HepG2 (cell line): ENCODE measurements around the gene GPR25.

Experiments used
- CEBPB ChIP-seq: IDR thresholded peaks from 2 replicates; pipeline ENCODE4 v1.6.1; 2011; ENCODE audit warnings: low read depth, low read length, improper control_type of control experiment, borderline replicate concordance
- E2F2 ChIP-seq: sonication (generic); formaldehyde crosslinking; IDR thresholded peaks from 2 replicates; pipeline ENCODE4 v1.4.0; 2020; ENCODE audit warnings: missing genetic modification reagents, borderline replicate concordance
- NR2F6 ChIP-seq, 2 experiments: IDR thresholded peaks; 2 replicates each; pipeline ENCODE4 v1.6.1; 2016; ENCODE audit warnings: antibody characterized with exemption in 1 of 2, mild to moderate bottlenecking in 1 of 2
- STAT5B ChIP-seq: sonication (generic); formaldehyde crosslinking; IDR thresholded peaks from 2 replicates; pipeline ENCODE4 v1.4.0; 2020; ENCODE audit warnings: missing genetic modification reagents
- TOE1 ChIP-seq: sonication (generic); formaldehyde crosslinking; IDR thresholded peaks from 2 replicates; pipeline ENCODE4 v1.4.0; 2020; ENCODE audit warnings: mild to moderate bottlenecking, missing genetic modification reagents
- ZHX1 ChIP-seq: sonication (generic); formaldehyde crosslinking; IDR thresholded peaks from 2 replicates; pipeline ENCODE4 v1.8.1; 2022; ENCODE audit warnings: low read depth, mild to moderate bottlenecking, missing genetic modification reagents
- ZNF329 ChIP-seq: sonication (generic); formaldehyde crosslinking; IDR thresholded peaks from 2 replicates; pipeline ENCODE4 v1.9.0; 2021; ENCODE audit warnings: low read depth, mild to moderate bottlenecking, missing genetic modification reagents
- ZNF619 ChIP-seq: sonication (generic); formaldehyde crosslinking; IDR thresholded peaks from 2 replicates; pipeline ENCODE4 v1.4.0; 2020; ENCODE audit warnings: mild to moderate bottlenecking, missing genetic modification reagents
- TF ChIP-seq, protein P1 (sequence below): sonication (generic); formaldehyde crosslinking; IDR thresholded peaks from 2 replicates; pipeline ENCODE4 v1.4.0; 2020; ENCODE audit warnings: missing genetic modification reagents
- TF ChIP-seq, protein P2 (sequence below): sonication (generic); formaldehyde crosslinking; IDR thresholded peaks from 2 replicates; pipeline ENCODE4 v1.5.1; 2020; ENCODE audit warnings: mild to moderate bottlenecking, moderate library complexity, missing genetic modification reagents

DNA sequence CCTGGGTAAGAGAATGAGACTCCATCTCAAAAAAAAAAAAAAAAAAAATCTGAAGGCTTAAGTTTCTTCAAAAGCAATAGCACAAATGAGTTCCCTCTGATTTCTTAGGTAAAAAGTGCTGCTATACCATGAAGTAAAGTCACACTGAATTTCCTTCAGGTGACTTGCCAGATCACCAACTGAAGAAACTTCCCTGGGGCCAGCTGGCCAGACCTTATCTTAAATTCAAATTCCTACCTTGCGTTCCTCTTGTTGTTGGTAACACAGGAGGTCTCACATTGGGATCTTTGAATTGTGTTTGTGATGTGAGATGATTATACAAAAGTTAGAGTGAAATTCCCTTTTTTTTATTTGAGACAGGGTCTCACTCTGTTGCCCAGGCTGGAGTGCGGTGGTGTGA lies 33.7 kb downstream of the GPR25 start:
- TF ChIP-seq E2F2 (no peak), ZNF329 (CRISPR knock-in tag) (no peak), TOE1 (CRISPR knock-in tag) (no peak), ZHX1 (CRISPR knock-in tag) (no peak), STAT5B (CRISPR knock-in tag) (no peak), ZNF619 (no peak), NR2F6 (IDR thresholded peaks at IDR 0.05) (no peak), NR2F6 (CRISPR knock-in tag; IDR thresholded peaks at IDR 0.05) (no peak), CEBPB (no peak)
- TF ChIP-seq, protein P1, sequence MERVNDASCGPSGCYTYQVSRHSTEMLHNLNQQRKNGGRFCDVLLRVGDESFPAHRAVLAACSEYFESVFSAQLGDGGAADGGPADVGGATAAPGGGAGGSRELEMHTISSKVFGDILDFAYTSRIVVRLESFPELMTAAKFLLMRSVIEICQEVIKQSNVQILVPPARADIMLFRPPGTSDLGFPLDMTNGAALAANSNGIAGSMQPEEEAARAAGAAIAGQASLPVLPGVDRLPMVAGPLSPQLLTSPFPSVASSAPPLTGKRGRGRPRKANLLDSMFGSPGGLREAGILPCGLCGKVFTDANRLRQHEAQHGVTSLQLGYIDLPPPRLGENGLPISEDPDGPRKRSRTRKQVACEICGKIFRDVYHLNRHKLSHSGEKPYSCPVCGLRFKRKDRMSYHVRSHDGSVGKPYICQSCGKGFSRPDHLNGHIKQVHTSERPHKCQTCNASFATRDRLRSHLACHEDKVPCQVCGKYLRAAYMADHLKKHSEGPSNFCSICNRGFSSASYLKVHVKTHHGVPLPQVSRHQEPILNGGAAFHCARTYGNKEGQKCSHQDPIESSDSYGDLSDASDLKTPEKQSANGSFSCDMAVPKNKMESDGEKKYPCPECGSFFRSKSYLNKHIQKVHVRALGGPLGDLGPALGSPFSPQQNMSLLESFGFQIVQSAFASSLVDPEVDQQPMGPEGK (CRISPR knock-in tag), result no peak
- TF ChIP-seq, protein P2, sequence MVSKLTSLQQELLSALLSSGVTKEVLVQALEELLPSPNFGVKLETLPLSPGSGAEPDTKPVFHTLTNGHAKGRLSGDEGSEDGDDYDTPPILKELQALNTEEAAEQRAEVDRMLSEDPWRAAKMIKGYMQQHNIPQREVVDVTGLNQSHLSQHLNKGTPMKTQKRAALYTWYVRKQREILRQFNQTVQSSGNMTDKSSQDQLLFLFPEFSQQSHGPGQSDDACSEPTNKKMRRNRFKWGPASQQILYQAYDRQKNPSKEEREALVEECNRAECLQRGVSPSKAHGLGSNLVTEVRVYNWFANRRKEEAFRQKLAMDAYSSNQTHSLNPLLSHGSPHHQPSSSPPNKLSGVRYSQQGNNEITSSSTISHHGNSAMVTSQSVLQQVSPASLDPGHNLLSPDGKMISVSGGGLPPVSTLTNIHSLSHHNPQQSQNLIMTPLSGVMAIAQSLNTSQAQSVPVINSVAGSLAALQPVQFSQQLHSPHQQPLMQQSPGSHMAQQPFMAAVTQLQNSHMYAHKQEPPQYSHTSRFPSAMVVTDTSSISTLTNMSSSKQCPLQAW (CRISPR knock-in tag), result no peak
